ENCODE data around the gene RASGEF1C.

The RASGEF1C gene

DNA sequence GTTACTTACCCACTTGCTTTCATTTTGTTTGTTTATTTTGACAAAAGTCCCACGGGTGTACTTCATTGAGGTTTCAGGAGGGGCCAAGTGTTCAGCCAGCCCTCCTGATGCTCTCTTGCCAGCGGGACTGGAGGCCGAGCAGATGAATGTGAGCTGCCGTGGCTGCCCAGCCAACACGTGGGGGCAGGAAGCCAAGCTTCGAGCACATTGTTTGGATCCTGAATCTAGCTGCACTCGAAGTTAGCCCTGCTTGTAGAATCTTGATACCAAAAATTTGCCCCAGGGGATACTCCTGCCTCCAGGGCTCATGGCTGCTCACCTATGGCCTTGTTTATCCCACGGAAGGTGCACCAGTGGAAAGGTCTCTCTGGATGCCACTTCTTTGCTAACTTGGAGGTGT is 49.3 kb downstream of the RASGEF1C start:
- DNase-seq (ENCODE audit: low read depth in 2 of 2): no peak

DNA sequence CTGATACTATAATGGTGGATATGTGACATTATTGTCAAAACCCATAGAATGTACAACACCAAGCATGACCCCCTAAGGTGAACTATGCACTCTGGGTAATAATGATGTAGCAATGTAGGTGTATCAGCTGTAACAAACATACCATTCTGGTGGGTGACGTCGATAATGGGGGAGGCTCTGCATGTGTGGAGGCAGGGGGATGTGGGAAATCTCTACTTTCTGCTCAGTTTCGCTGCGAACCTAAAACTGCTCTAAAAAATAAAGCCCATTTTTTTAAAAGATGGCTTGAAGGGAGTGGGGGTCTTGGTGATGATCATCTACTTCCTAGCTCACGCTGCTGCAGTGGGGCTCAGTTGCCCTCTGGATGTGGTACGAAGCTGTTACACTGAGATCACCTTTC is 51.1 kb downstream of the RASGEF1C start:
- DNase-seq (ENCODE audit: low read depth in 2 of 2): no peak

DNA sequence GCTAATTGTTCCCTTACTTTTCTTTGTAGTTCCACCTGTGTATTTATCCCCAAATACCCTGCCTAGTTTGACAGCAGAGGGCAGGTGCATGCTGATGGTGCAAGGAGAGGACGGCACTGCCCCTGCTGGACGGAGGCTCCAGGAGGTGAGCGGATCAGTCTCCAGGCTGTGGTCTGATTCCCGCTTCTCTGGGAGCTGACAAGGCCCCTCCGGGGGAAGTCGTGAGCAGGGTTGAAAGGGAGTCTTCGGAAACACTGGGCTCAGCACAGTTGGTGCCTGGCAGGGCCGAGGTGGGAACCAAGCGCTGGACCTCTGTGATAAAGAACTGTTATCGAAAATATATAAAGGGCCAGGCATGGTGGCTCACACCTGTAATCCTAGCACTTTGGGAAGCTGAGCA is 52.9 kb downstream of the RASGEF1C start:
- no peak for DNase-seq (ENCODE audit: low read depth in 2 of 2)

DNA sequence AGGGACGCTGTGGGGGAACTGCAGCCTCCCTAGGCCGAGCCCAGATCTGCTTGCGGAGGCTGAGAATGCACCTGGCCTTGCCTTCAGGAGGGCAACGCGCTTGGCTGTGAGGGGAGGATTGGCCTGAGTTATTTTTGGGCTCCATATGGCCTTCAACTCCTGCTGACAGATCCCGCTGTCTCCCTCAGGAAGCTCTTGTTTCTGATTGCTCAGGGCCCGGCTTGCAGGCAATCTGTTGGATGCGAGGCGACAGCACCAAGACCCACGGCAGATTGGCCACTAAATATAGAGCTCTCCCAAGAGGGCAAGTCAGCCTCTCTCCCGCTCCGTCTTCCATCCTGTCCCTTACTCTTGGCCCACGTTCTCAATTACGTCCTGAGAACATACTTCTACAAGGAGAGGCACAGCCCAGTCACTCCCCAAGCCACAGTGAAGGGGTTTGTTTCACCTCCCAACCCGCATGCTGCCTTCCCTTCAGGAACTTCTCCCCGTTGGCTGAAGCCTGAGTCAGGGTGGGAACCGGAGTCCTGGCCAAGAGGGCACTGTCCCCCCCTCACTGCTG is 53.6 kb downstream of the RASGEF1C start:
- DNase-seq (ENCODE audit: low read depth in 2 of 2): no peak

DNA sequence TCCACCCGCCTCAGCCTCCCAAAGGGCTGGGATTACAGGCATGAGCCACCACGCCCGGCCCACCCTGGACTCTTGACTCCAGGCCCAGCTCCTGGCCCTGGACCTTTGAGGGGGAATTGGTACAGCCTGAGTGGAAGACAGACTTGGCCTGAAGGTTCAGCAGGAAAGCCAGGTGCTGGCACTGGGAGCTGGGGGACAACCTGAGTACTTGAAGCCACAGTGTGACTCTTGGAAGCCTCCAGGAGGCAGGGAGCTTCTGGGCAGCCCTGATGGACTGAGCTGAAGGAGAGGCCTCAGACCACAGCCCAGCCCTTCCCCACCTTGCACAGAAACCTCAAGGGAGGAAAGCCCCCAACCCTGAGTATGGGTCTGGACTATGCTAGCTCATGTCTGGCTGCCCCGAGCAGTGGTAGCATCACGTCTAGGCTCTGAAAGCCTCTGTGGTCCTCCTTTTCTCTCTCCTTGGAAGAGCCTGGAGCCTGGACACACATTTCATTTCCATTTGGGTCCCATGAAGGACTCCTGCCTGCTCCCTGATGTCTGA is 54.1 kb downstream of the RASGEF1C start:
- DNase-seq (ENCODE audit: low read depth in 2 of 2): no peak

DNA sequence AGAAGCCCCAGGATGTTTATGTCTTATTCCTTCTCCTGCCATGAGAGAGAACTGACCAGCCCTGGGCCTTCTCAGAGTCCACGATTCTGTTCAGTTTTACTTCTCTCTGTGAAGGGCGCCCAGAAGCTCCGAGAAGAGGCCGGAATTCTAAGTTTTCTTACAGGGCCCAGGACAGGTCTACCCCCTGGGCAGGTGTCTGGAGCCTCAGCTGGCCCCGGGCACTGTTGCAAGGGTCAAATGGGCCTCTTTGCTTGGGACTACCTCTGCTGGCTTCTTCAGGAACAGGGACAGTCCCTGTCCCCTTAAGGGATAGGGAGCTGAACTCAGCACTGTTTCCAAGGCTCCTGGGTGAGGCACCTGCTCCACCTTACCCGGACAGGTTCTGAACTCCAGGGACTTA is 55.0 kb downstream of the RASGEF1C start:
- no peak for DNase-seq (ENCODE audit: low read depth in 2 of 2)

DNA sequence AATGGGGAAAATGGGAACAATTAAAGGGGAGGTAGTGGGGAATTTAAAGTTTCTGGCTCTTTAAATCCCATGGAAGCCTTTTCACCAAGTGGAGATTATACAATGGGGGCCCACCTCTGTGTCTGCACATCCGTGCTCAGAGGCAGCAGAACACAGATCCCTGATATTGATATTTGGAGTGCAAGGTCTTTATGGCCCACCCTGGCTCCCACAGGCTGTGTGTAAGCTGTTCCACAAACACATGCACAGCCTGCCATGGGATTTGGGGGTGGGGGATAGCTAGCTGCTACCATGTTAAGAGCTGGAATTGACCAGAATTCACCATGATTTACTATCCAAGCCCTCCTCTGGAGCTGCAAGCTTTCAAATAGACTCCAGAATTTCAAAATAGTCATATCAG is 55.9 kb downstream of the RASGEF1C start:
- DNase-seq (ENCODE audit: low read depth in 2 of 2): no peak

DNA sequence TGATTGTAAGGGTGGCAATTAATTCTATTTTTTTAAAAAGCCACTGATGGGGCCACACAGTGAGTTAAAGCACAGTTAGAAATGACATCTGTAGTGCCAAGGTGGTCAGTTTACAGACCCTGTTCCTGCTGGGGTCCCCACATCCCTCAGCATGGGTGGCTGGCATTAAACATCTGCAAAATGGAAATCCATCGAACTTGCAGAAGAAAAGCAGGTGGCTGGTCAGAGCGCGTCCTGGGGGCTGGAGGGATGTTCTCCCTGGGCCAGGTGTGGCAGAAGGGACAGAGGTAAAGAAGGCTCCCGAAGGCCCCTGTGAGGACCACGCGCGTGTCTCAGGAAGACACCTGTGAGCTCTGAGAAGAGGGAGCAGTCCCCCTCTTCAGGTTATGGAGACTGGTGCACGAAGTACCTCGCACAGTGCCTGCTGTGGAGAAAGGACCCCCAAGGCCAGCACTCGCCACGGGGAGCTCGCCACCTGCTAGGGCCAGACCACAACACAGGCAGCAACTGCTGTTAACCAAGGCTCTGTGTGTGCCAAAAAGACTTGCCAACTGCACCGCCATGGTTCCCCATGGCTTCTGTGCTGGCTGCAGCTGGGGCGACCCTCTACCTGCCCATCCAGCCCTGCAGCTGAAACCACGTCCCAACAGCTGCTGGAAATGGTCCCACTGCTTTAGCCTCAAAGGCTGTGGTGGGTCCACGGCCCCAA is 65.2 kb downstream of the RASGEF1C start:
- no peak for DNase-seq (ENCODE audit: low read depth in 2 of 2)

DNA sequence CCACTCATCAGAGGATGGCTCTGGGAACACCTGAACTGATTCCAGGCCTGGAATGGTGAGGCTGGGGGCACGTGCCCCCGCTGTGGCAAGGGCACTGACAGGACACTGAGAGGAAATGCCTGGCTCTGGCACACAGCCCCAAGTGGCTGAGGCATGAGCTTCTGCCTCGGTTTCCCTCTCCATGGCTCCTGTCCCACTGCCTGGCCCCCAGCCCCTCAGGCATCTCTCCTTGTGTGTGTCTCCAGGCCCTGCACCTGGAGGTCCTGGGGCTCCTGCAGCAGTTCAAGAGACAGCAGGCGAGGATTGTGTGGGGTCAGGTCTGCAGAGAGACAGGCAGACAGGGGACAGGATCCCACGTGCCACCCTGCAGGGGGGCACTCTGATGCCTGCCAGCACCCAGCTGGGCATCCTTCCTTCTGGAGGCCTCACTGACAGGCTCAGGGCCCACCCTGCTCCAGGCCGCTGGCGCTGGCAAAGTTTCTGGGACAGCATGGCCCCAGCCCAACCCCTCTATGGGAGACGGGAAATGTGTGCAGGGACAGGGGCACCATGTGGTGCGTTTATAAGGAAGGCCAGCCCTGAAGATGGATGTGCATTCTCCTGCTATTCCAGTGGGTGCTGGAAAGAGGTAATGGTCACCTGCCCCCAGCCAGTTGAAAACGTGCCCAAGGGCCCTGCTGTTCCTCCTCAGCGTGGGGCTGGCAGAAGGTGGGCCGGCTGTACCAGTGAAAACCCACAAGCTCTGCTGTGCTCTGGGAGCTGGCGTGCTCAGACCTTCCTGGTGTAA is 66.0 kb downstream of the RASGEF1C start:
- DNase-seq (ENCODE audit: low read depth in 2 of 2): no peak

DNA sequence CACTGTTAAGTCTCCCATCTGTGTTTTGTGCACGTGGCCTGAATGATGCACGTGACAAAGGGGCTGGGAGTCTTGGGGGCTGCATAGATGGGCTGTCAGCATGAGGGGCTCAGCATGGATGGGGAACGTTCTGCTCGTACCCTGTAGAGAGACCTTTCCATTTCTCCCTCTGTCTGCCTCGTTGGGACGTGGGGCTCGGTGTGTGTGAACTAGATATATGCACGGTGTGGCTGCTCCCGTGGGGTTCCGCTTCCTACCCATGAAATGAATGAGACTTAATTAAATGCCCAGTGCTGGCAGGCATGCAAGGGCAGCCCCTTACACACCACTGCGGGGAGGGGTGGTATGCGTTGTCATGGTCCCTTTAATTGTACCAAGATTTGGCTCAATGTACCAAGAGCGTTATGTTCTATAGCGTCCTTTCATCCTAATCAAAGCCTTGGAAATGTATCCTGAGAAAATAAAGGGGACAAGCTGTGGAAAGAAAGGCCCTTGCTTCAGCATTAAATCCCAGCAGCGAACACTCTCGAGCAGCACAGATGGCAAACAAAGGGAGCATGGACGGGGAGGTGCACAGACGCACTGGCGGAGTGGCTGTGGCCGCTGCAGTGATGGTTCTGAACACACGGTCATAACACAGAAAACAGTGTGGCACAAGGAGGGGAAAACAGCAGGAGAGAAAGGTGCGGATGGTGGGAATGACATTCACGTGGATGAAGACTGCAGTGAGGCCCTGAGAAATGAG is 66.8 kb downstream of the RASGEF1C start:
- no peak for DNase-seq (ENCODE audit: low read depth in 2 of 2)

DNA sequence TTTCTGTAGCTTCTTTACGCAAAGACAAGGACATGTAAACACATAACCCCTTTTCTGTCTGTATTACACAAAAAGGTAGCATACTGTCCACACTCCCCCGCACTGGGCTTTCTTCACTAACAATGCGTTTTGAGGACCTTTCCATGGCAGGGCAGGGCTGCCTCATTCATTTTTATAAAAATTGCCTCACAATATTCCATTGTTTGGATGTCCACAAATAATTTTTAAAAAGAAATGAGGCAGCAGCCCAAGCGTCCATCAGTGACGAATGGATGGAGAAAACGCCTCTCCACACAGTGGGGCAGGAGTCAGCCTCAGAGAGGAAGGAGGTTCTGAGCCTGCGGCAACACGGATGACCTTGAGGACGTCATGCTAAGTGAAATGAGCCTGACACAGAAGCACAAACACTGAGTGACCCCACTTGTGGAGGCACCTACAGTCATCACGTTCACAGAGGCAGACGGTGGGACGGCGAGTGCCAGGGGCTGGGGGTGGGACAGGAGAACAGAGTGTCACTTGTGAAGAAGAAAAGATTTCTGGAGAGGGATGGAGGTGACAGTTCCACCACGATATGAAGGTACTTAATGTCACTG is 67.8 kb downstream of the RASGEF1C start:
- no peak for DNase-seq (ENCODE audit: low read depth in 2 of 2)

DNA sequence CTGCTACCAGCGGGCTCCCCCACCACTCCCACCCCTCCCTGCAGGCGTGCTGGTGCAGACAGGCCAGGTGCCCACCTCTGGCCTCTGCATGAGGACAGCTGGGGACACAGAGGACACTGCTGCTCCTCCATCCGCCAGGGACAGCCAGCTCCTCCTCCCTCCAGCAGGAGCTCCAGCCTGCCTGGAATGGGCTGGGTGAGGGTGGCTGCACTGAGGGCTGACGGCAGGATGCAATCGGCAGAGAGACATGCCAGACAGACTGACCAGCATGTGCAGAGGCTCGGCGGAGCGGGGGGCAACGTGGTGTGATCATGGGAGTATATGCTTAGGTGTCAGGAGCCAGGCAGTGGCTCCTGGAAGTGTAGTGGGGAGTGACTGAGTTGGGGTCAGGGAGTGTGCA is 68.4 kb downstream of the RASGEF1C start:
- no peak for DNase-seq (ENCODE audit: low read depth in 2 of 2)

DNA sequence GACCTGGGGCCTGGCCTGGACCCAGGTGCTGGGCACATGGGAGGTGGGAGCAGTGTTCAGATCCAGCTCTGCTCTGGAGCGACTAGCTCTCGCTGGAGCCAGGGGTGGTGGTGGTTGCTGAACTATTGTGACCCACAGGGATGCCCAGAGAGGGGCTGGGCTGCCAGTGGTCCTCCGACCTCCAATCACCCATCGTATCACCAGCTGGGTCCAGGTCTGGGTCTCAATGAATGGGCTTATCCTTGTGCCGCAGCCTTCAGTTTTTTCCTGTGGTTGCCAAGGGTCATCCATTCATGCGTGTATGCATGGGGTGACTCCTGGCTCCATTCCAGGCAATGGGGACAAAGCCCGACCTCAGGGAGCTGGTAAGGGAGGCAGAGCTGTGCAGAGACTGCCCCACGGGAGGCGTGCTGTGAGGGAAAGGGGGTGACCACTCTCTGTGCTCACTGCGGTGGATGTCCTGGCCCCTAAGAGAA is 68.9 kb downstream of the RASGEF1C start:
- DNase-seq (ENCODE audit: low read depth in 2 of 2): no peak

DNA sequence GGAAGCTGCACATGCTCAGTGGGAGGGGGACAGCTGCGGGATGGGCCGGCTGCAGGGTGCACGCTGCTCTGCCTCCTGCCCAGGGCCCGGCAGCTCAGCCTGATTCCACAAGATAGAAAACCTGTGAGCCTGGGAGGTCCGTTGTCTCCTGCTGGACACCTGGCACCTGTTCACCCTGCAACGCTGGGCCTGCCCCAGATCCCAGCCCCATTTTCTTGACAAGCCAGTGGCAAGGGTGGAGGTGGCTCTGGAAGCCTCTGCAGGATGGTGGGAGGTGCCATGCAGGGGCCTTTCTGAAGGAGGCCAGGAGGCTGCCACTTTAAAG is 69.3 kb downstream of the RASGEF1C start:
- no peak for DNase-seq (ENCODE audit: low read depth in 2 of 2)

DNA sequence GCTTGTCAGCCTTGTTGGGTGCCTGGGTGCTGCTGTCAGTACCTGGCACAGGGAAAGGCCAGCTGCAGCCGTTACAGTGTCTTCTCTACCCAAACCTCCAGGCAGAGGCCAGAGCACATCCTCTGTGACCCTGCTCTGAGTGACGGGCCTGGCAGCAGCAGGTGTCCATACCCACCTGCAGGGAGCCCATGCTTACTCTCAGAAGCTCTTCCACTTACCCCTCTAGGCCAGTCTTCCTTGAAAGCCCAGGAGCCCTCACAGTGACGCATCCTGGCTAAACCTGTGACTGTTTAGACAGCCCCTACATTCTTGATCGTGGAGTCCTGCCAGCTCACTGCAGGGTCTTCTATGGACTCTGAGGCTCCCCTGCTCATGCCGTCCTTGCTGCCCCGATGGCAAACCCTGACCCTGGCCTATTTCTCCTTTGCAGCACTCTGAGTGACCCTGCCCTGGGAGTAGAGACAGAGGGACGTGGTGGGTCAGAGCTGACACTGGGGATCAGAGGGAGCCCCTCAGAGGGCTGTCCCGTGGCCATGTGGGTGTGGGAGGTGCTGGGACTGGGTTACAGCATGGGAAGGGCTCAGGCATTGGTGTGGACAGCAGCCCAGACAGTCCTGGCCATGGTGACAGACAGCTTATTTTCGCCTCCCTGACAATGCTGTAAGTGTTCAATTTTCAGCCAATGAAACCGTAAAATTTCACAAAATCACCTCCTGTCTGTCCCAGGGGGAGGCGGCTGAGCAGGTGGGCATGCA is 69.9 kb downstream of the RASGEF1C start:
- no peak for DNase-seq (ENCODE audit: low read depth in 2 of 2)

DNA sequence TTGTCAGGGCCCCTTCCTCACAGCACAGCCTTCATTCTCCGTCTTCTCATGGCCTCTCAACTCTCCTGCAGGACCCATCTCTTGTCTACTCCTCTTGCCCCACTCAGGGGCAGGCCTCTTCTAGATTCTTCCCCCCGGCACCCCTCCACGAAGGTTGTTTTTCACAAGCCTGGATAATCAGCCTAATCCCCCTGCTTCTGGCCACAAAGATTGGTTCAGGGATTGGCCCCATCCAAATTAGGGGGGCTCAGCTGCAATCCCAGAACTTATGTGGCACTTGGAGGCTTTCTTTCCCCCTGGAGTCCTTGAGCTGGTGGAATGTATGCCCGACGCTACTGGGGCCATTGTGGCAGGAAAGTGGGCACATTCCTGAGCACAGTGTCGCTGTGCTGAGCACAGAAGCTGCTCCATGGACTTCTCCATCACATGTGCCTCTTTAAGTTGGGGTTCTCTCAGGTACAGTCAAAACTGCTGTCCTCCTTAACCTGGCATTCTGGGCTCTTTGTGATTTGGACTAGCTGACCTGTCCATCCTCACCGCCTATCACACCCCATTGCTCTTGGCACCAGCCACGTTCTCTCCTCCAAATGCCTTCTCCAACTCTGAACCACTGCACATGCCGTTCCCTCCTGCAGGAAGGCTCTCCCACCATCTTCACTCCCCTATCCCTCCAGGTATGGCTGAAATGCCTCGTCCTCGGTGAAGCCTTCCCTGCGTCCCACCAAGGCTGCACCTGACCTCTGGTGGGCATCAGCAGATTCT is 70.6 kb downstream of the RASGEF1C start:
- DNase-seq (ENCODE audit: low read depth in 2 of 2): no peak

DNA sequence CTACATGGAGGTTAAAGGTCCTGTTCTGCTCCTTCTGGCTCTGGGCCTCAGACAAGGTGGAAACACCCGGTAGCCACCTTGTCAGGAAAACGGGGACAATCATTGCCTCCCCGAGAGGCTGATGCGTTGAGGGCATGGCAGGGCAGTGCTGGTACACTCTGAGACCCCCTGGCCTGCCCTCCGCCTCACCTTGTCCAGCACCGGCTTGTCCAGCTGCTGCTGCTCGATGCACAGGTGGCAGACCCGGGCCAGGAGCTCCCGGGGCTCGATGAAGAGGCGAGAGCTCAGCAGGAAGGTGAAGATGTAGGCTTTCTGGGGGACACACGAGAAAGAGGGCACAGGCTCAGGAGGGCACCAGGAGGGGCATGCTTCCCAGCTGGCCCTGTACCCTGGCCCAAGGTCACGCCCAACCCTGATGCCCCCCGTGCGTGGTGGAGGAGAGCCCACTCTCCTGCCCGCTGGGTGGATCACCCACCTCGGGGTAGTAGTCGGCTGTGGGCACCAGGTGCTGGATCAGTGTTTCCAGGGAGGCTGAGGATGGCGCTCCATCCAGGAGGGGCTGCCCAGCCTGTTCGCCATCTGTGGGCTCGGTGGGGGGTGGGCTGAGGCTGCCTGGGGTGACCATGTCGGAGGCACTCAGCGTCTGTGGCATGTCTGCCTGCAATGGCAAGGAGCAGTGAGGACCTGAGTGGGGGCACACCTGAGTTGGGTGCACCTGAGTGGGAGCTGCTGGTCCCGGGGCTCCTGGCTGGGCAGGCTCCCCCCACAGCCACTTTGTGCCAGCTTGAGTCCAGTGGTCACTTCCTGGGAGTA is 71.4 kb downstream of the RASGEF1C start:
- no peak for DNase-seq (ENCODE audit: low read depth in 2 of 2)

DNA sequence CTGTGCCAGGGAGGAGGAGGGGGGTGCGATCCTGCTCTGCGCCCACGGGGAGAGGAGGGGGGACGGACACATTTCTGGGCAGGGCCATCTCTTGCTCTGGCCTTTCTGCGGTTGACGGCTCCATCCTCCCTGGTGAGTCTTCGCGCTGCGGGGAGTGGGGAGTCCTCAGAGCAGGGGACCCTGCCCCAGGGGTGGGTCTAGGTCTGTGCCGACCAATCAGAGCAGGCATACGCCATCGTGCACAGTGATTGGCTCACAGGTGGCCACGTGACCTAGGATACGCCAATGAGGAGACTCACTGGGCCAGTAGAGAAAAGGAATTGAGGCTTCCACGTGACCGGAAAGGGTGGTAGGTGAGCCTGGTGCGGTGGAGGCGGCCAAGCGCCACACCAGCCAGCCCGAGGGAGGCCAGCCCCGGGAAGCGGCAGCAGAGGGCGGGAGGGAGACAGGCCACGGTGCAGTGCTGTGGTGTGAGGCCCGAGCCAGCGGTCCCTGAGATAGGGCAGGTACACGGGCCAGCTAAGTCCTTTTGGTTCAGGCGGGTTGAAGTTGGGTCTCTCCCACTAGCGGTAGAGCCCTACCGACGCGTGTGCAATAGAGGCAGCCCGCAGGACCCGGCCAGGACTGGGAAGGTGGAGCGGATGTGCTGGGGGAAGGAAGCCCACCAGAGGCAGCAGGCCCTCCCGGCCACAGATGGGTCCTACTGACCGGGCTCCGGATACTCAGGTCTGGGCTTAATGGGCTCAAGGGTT is 72.2 kb downstream of the RASGEF1C start:
- no peak for DNase-seq (ENCODE audit: low read depth in 2 of 2)

All from stimulated activated CD4-positive, alpha-beta T cell treated with anti-CD3 and anti-CD28 coated beads, Interleukin-12 subunit alpha, Interleukin-12 subunit beta, amount 100 ng/mL, for 24 hours (primary cell).